PC-3 (cell line): ENCODE measurements around the gene EPC1. TPM values are rescaled to one million over a fixed set of nuclear protein-coding genes. Genes with fewer than 3 reads are reported as not detected.

Experiments used
- ATAC-seq: fragments of 200-7000 bp; cut with Tn5 transposase; 2 replicates; pipeline ENCODE4 v1.9.1; 2020; ENCODE audit warnings: mild to moderate bottlenecking, moderate library complexity
- BruUV-seq: library from RNA; stranded (reverse); fragments of 400-500 nt; replicated peaks from 2 replicates; lab custom pipeline; 2021; lab: Mats Ljungman, UMichigan
- CTCF ChIA-PET: fragments of 300-600 bp; sonication (Branson Sonifier 250); formaldehyde crosslinking; loops from one replicate; lab custom pipeline; 2022; ENCODE audit warnings: antibody characterized with exemption; lab: Charles Lee
- POLR2A ChIA-PET: fragments of 300-600 bp; sonication (Branson Sonifier 250); formaldehyde crosslinking; loops from one replicate; lab custom pipeline; 2022; ENCODE audit warnings: antibody characterized with exemption; ENCODE audit not compliant: unreplicated experiment; lab: Charles Lee
- DNase-seq: peaks from one replicate; pipeline ENCODE4 v3.0.0-alpha.2; 2015
- H2AFZ ChIP-seq: fragments of 300-600 bp; sonication (generic); 2 replicates; pipeline ENCODE4 v1.6.0; 2016; ENCODE audit warnings: antibody characterized with exemption, low read length
- H3F3A ChIP-seq: fragments of 300-600 bp; sonication (generic); one replicate; pipeline ENCODE4 v1.6.0; 2017; ENCODE audit warnings: antibody characterized with exemption, low read length, control low read depth, mild to moderate bottlenecking; ENCODE audit not compliant: unreplicated experiment
- H3K27ac ChIP-seq: fragments of 300-600 bp; sonication (generic); 2 replicates; pipeline ENCODE4 v1.5.1; 2016; ENCODE audit warnings: mild to moderate bottlenecking, low read length
- H3K27me3 ChIP-seq: fragments of 300-600 bp; sonication (generic); 2 replicates; pipeline ENCODE4 v1.6.1; 2016; ENCODE audit warnings: low read length, mixed read lengths
- H3K36me3 ChIP-seq: fragments of 300-600 bp; sonication (generic); 2 replicates; pipeline ENCODE4 v1.6.1; 2016; ENCODE audit warnings: low read depth, mixed run types, low read length, mixed read lengths
- H3K4me1 ChIP-seq: fragments of 300-600 bp; sonication (generic); 2 replicates; pipeline ENCODE4 v1.5.1; 2016; ENCODE audit warnings: low read length; ENCODE audit not compliant: insufficient read depth
- H3K4me2 ChIP-seq: fragments of 300-600 bp; sonication (generic); 2 replicates; pipeline ENCODE4 v1.6.0; 2016; ENCODE audit warnings: low read length
- H3K4me3 ChIP-seq: fragments of 300-600 bp; sonication (generic); 2 replicates; pipeline ENCODE4 v1.5.1; 2016; ENCODE audit warnings: mild to moderate bottlenecking, low read length, mixed read lengths
- H3K79me2 ChIP-seq: fragments of 300-600 bp; sonication (generic); 2 replicates; pipeline ENCODE4 v1.6.1; 2017; ENCODE audit warnings: low read length, mixed read lengths
- H3K9ac ChIP-seq: fragments of 300-600 bp; sonication (generic); 2 replicates; pipeline ENCODE4 v1.6.0; 2016; ENCODE audit warnings: mild to moderate bottlenecking, low read length
- H3K9me2 ChIP-seq: fragments of 300-600 bp; sonication (generic); replicated peaks from 2 replicates; pipeline ENCODE4 v1.6.1; 2016; ENCODE audit warnings: mixed run types, low read length, mixed read lengths
- H3K9me3 ChIP-seq: fragments of 300-600 bp; sonication (generic); 2 replicates; pipeline ENCODE4 v1.6.1; 2016; ENCODE audit warnings: low read length, mixed read lengths
- H4K20me1 ChIP-seq: fragments of 300-600 bp; sonication (generic); 2 replicates; pipeline ENCODE4 v1.6.1; 2016; ENCODE audit warnings: low read length, mixed read lengths
- CTCF ChIP-seq: fragments of 300-600 bp; sonication (generic); conservative IDR thresholded peaks from 2 replicates; pipeline ENCODE4 v1.5.1; 2017; ENCODE audit warnings: antibody characterized with exemption, low read depth, mild to moderate bottlenecking, low read length
- EZH2 ChIP-seq: fragments of 300-600 bp; sonication (generic); IDR thresholded peaks from one replicate; pipeline ENCODE4 v1.6.1; 2017; ENCODE audit warnings: antibody characterized with exemption, mild to moderate bottlenecking, low read length; ENCODE audit not compliant: unreplicated experiment
- EZH2phosphoT487 ChIP-seq: fragments of 300-600 bp; sonication (generic); IDR thresholded peaks from 2 replicates; pipeline ENCODE4 v1.6.1; 2018; ENCODE audit warnings: mild to moderate bottlenecking, antibody characterized with exemption, low read length, borderline replicate concordance
- intact Hi-C: fragments of 100-400 bp; cut with micrococcal nuclease; formaldehyde crosslinking; loops from 2 replicates; pipeline ENCODE4 v1.9.0; 2023
- total RNA-seq: library from RNA; depleted of rRNA; stranded (reverse); fragments of >200 nt; gene quantifications from 2 replicates; pipeline ENCODE4 v1.2.3, GENCODE V29; 2014

Gene EPC1
- total RNA-seq, 1 experiment from 2014 or later = 72.7 TPM

- H3K4me1 ChIP-seq = peaks cover 18% of the 10 kb centered on the region
- ChIA-PET POLR2A (interaction anchor here (0.7 kb wide), 1 partner anchor 40 kb away, joined by 3 read pairs; no protein-coding TSS in a partner anchor), CTCF (interaction anchor here (1.3 kb wide), 1 partner anchor 8 kb away, joined by 4 read pairs; no protein-coding TSS in a partner anchor)
- H3K36me3 ChIP-seq = peaks cover 33% of the 10 kb centered on the region; the same call in 1 of the 2 replicates
- peaks cover 100% of the 10 kb centered on the region for H3K79me2 ChIP-seq
- H4K20me1 ChIP-seq = peaks cover 75% of the 10 kb centered on the region
- intact Hi-C loops = no loop called here
- no peak overlapping the region for H3K27ac ChIP-seq
- no peaks in the 10 kb centered on the region for H3K27me3 ChIP-seq
- H3K9me2 ChIP-seq = no peaks in the 10 kb centered on the region
- no peak overlapping the region for H2AFZ ChIP-seq
- DNase-seq (no peak), ATAC-seq (no peak)
- no TSS peak for BruUV-seq
- no peak overlapping the region for H3K4me3 ChIP-seq
- no peaks in the 10 kb centered on the region for H3F3A ChIP-seq
- TF ChIP-seq EZH2phosphoT487 (no peak), CTCF (no peak), EZH2 (no peak)
- H3K9ac ChIP-seq = no peak overlapping the region
- no peak overlapping the region for H3K4me2 ChIP-seq
- no peaks in the 10 kb centered on the region for H3K9me3 ChIP-seq
Measured at GRCh38 chr10:32338262-32338661, 8.7 kb downstream of the EPC1 start.

GRCh38 chr10:32337350-32337749 lies 9.6 kb downstream of the EPC1 start:
- H4K20me1 ChIP-seq = peaks cover 76% of the 10 kb centered on the region
- no peak for TF ChIP-seq EZH2phosphoT487
- no peak for TF ChIP-seq EZH2
- no peak for TF ChIP-seq CTCF
- no peak overlapping the region for H3K27ac ChIP-seq
- ATAC-seq (no peak), DNase-seq (no peak)
- H3K36me3 ChIP-seq = peaks cover 30% of the 10 kb centered on the region; the same call in 1 of the 2 replicates
- H3K4me2 ChIP-seq = no peak overlapping the region
- peaks cover 100% of the 10 kb centered on the region for H3K79me2 ChIP-seq
- no peak overlapping the region for H2AFZ ChIP-seq
- intact Hi-C loops = no loop called here
- no peaks in the 10 kb centered on the region for H3K9me2 ChIP-seq
- H3F3A ChIP-seq = no peaks in the 10 kb centered on the region
- no peaks in the 10 kb centered on the region for H3K27me3 ChIP-seq
- H3K9me3 ChIP-seq = no peaks in the 10 kb centered on the region
- ChIA-PET CTCF (interaction anchor here (1.3 kb wide), 1 partner anchor 9 kb away, joined by 4 read pairs; no protein-coding TSS in a partner anchor), POLR2A (no interaction called here)
- H3K4me1 ChIP-seq = peaks cover 27% of the 10 kb centered on the region
- H3K9ac ChIP-seq = no peak overlapping the region
- H3K4me3 ChIP-seq = no peak overlapping the region
- BruUV-seq = no TSS peak

GRCh38 chr10:32333849-32334248 lies 13.1 kb downstream of the EPC1 start:
- intact Hi-C loops = no loop called here
- ATAC-seq (no peak), DNase-seq (no peak)
- H3K27me3 ChIP-seq = no peaks in the 10 kb centered on the region
- H3K27ac ChIP-seq = 0 out of 2 replicates have a peak overlapping the region, but pooled peaks have one; percentile 76
- H3K4me2 ChIP-seq = no peak overlapping the region
- peaks cover 4% of the 10 kb centered on the region for H3F3A ChIP-seq
- no peaks in the 10 kb centered on the region for H3K9me2 ChIP-seq
- H3K9ac ChIP-seq = no peak overlapping the region
- no peaks in the 10 kb centered on the region for H3K9me3 ChIP-seq
- no TSS peak for BruUV-seq
- H3K4me1 ChIP-seq = peaks cover 55% of the 10 kb centered on the region
- no peak overlapping the region for H2AFZ ChIP-seq
- POLR2A ChIA-PET = interaction anchor here (0.5 to 0.7 kb wide), 2 partner anchors 277 to 989 kb away, joined by 6 to 7 read pairs; partner anchors contain the start of gene KIF5B
- peaks cover 23% of the 10 kb centered on the region; the same call in 1 of the 2 replicates for H3K36me3 ChIP-seq
- CTCF ChIA-PET = interaction anchor here (0.6 to 1.0 kb wide), 2 partner anchors 11 to 12 kb away, joined by 3 to 6 read pairs; no protein-coding TSS in a partner anchor
- H4K20me1 ChIP-seq = peaks cover 80% of the 10 kb centered on the region
- peaks cover 100% of the 10 kb centered on the region for H3K79me2 ChIP-seq
- TF ChIP-seq EZH2phosphoT487 (no peak), EZH2 (no peak), CTCF (no peak)
- no peak overlapping the region for H3K4me3 ChIP-seq
